Endodermal cell (in vitro differentiated cells): ENCODE results near the gene M1AP. TPM values are rescaled to one million over a fixed set of nuclear protein-coding genes. Genes with fewer than 3 reads are reported as not detected.
A peak's percentile ranks its signal among the peaks of the same experiment; 100 is the strongest.

Experiments
- DNase-seq: peaks from one replicate; pipeline ENCODE4 v3.0.0-alpha.2; 2017
- H3K27ac ChIP-seq: 2 replicates; pipeline ENCODE4 v1.5.1; 2013; ENCODE audit warnings: mild to moderate bottlenecking, low read depth, low read length, moderate library complexity
- H3K27me3 ChIP-seq: 2 replicates; pipeline ENCODE4 v1.6.1; 2013; ENCODE audit warnings: mild to moderate bottlenecking, low read length, moderate library complexity; ENCODE audit not compliant: insufficient read depth, control insufficient read depth, poor library complexity, severe bottlenecking
- H3K36me3 ChIP-seq: 2 replicates; pipeline ENCODE4 v1.7.0; 2013; ENCODE audit warnings: mild to moderate bottlenecking, low read length, moderate library complexity; ENCODE audit not compliant: control insufficient read depth, insufficient read depth
- H3K4me1 ChIP-seq: one replicate; pipeline ENCODE4 v1.7.0; 2013; ENCODE audit warnings: low read length; ENCODE audit not compliant: control insufficient read depth, insufficient read depth
- H3K4me3 ChIP-seq: 2 replicates; pipeline ENCODE4 v1.5.1; 2013; ENCODE audit warnings: mild to moderate bottlenecking, low read length, moderate library complexity
- H3K9ac ChIP-seq: 2 replicates; pipeline ENCODE4 v1.6.1; 2013; ENCODE audit warnings: mild to moderate bottlenecking, low read length, moderate library complexity; ENCODE audit not compliant: poor library complexity, severe bottlenecking; ENCODE audit errors: extremely low read depth
- H3K9me3 ChIP-seq: 2 replicates; pipeline ENCODE4 v1.6.1; 2013; ENCODE audit warnings: mild to moderate bottlenecking, low read length, moderate library complexity; ENCODE audit not compliant: control insufficient read depth
- H3K27ac Mint-ChIP-seq: 2 replicates; pipeline ENCODE4 v1.8.0; 2020; ENCODE audit warnings: mixed read lengths
- H3K27me3 Mint-ChIP-seq: 2 replicates; pipeline ENCODE4 v1.8.0; 2021; ENCODE audit warnings: mild to moderate bottlenecking, mixed read lengths; ENCODE audit not compliant: insufficient read depth
- H3K36me3 Mint-ChIP-seq: 2 replicates; pipeline ENCODE4 v1.8.0; 2020; ENCODE audit warnings: low read depth, mixed read lengths
- H3K4me1 Mint-ChIP-seq: 2 replicates; pipeline ENCODE4 v1.8.0; 2020; ENCODE audit warnings: mixed read lengths
- H3K4me3 Mint-ChIP-seq: 2 replicates; pipeline ENCODE4 v1.8.0; 2020; ENCODE audit warnings: mild to moderate bottlenecking, moderate library complexity, mixed read lengths
- H3K9me3 Mint-ChIP-seq: 2 replicates; pipeline ENCODE4 v1.8.0; 2020; ENCODE audit warnings: mild to moderate bottlenecking, mixed read lengths
- CTCF ChIP-seq: fragments of 200-600 bp; sonication (generic); conservative IDR thresholded peaks from 2 replicates; pipeline ENCODE4 v1.5.0; 2021; ENCODE audit warnings: antibody characterized with exemption, mild to moderate bottlenecking
- WGBS, 2 experiments: methylation state at CpG; one replicate each; pipeline versions ENCODE4 v1.1.5 to v1.1.7; 2013; ENCODE audit warnings: missing lambda C conversion rate in 2 of 2, mixed read lengths in 1 of 2; ENCODE audit not compliant: insufficient coverage in 1 of 2, insufficient read length in 1 of 2; 5-methylcytosine and 5-hydroxymethylcytosine counted together
- total RNA-seq, 2 donors: library from RNA; stranded (reverse); fragmentation: NEBNext Ultra II Directional in 1 of 2; extraction: Animal tissue kit (Norgen Biotek cat#: 25700) in 1 of 2; gene quantifications; 2 replicates in 1 of 2; 3 replicates in 1 of 2; pipeline ENCODE4 v1.2.1, GENCODE V29; 2021

Gene M1AP
- total RNA-seq, 2 donors from 2014 or later = 3.8 to 5.5 TPM

- Histone ChIP-seq H3K4me3 (no peak overlapping the region), H3K27me3 (peaks cover 14% of the 10 kb centered on the region), H3K9me3 (peaks cover 11% of the 10 kb centered on the region), H3K27ac (no peak overlapping the region), H3K36me3 (no peaks in the 10 kb centered on the region), H3K9ac (no peak overlapping the region), H3K4me1 (peaks cover 2% of the 10 kb centered on the region)
- H3K27ac Mint-ChIP-seq = no peak overlapping the region
- H3K36me3 Mint-ChIP-seq = no peaks in the 10 kb centered on the region
- H3K4me1 Mint-ChIP-seq = peaks cover 13% of the 10 kb centered on the region
- peak overlapping the region; percentile 39 for H3K4me3 Mint-ChIP-seq
- DNase-seq = no peak
- H3K27me3 Mint-ChIP-seq = peaks cover 29% of the 10 kb centered on the region
- no peak for TF ChIP-seq CTCF
- H3K9me3 Mint-ChIP-seq = peaks cover 14% of the 10 kb centered on the region
- 92 to 94% methylated on average over 11 to 13 of the region's 13 CpGs for WGBS, 2 experiments
These were observed 1.2 kb downstream of the M1AP start for GRCh38 chr2:74646834-74647482.

- TF ChIP-seq CTCF = peak; percentile 16
- no peak overlapping the region for H3K4me3 Mint-ChIP-seq
- Histone ChIP-seq H3K36me3 (no peaks in the 10 kb centered on the region), H3K9me3 (peaks cover 11% of the 10 kb centered on the region), H3K27ac (no peak overlapping the region), H3K4me3 (no peak overlapping the region), H3K27me3 (peaks cover 14% of the 10 kb centered on the region), H3K9ac (no peak overlapping the region), H3K4me1 (peaks cover 2% of the 10 kb centered on the region)
- H3K9me3 Mint-ChIP-seq = peaks cover 14% of the 10 kb centered on the region
- H3K27me3 Mint-ChIP-seq = peaks cover 29% of the 10 kb centered on the region
- DNase-seq = no peak
- peaks cover 12% of the 10 kb centered on the region for H3K4me1 Mint-ChIP-seq
- no peaks in the 10 kb centered on the region for H3K36me3 Mint-ChIP-seq
- 85 to 94% methylated on average over 2 of the region's 2 CpGs for WGBS, 2 experiments
- no peak overlapping the region for H3K27ac Mint-ChIP-seq
These were observed 1.9 kb downstream of the M1AP start for GRCh38 chr2:74646201-74646600.

GRCh38 chr2:74645344-74645743 lies 2.8 kb downstream of the M1AP start:
- no peaks in the 10 kb centered on the region for H3K4me1 ChIP-seq
- peaks cover 11% of the 10 kb centered on the region for H3K9me3 ChIP-seq
- H3K36me3 Mint-ChIP-seq = no peaks in the 10 kb centered on the region
- H3K9ac ChIP-seq = no peak overlapping the region
- no peak overlapping the region for H3K27ac Mint-ChIP-seq
- WGBS, 2 experiments = 75 to 88% methylated on average over 2 to 4 of the region's 4 CpGs
- H3K27ac ChIP-seq = no peak overlapping the region
- no peak for DNase-seq
- peaks cover 3% of the 10 kb centered on the region for H3K4me1 Mint-ChIP-seq
- no peak for TF ChIP-seq CTCF
- no peak overlapping the region for H3K4me3 Mint-ChIP-seq
- H3K36me3 ChIP-seq = no peaks in the 10 kb centered on the region
- peaks cover 27% of the 10 kb centered on the region for H3K27me3 Mint-ChIP-seq
- H3K4me3 ChIP-seq = no peak overlapping the region
- H3K27me3 ChIP-seq = peaks cover 14% of the 10 kb centered on the region
- H3K9me3 Mint-ChIP-seq = peaks cover 14% of the 10 kb centered on the region
